NCI-H2196 treated with DMSO at 0.1 percent for 48 hours (cell line): ENCODE data around the gene SERPINA1.

Experiments
- DNase-seq: peaks from one replicate; lab custom pipeline; 2025; ENCODE audit not compliant: unreplicated experiment; lab: John Stamatoyannopoulos, UW

SERPINA1 gene

GRCh38 chr14:94398182-94398479, 9.7 kb upstream of the SERPINA1 start:
- DNase-seq, result no peak

GRCh38 chr14:94397289-94398181, 9.1 kb upstream of the SERPINA1 start:
- DNase-seq, result no peak

DNA sequence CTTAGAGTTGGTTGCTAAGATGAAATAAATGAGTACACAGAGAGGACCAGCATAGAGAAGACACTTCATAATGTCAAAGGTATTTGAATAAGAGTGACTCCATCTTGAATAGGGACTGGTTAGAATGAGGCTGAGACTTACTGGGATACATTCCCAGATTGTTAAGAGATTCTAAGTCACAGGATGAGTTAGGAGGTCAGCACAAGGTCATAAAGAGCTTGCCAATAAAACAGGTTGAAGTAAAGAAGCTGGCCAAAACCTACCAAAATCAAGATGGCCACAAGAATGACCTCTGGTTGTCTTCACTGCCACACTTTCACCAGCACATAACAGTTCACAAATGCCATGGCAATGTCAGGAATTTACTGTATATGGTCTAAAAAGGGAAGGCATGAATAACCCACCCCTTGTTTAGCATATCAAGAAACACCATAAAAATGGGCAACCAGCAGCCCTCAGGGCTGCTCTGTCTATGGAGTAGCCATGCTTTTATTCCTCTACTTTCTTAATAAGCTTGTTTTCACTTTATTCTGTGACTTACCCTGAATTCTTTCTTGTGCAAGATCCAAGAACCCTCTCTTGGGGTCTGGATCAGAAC, 8.3 kb upstream of the SERPINA1 start:
- no peak for DNase-seq

DNA sequence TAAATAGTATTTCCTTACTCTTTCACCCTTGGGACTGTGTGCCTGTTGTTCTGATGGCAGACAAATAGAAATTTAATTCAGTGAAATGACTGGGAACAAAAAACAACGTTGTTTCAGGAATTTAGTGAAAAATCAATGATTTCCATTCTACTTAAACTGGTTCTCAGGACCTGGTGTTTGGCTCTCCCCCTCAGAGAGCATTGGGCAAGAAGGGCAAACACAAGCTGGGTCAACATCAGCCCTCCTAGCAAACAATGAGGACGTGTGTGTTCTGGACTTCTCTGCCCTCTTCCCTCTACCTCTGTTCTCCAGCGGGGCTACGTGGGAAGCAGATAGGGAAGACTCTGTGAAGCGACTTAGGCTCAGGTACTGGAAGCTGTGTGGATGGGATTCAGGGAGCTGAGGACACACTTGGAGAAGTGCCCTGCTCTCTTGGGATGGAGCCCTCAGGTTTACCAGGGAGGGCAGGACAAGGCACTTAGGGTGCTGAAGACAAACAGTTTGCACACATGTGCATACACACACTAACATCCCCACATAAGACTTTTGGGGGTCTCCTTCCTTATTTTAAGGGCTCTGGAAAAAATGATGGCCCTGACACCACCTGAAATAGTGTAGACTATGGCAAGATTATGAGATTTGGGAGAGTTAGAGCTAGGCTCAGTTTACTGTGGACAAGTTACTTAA, 7.6 kb upstream of the SERPINA1 start:
- no peak for DNase-seq

GRCh38 chr14:94395282-94395887, 7.0 kb upstream of the SERPINA1 start:
- no peak for DNase-seq

GRCh38 chr14:94394581-94395207, 6.3 kb upstream of the SERPINA1 start:
- DNase-seq, result no peak

DNA sequence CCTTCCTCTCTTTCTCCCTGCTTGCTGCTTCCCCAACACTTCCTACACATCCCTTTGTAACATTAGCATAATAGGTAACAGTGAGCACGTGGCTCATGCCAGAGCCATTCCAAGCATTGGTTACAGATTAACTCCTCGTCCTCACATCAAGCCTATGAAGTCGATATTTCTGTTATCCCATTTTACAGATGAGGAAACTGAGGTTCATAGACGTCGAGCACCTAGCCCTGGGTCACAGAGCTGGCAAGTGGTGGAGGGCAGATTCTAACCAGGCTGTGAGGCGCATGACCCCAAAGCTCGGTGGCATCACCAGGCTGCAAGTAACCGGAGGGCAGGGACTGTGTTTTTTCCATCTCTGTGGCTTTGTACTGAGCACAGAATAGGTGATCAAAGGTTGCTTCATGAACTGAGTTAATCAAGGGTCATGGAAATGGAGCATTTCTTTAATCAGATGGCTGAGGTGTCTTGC, 5.7 kb upstream of the SERPINA1 start:
- DNase-seq, result no peak

GRCh38 chr14:94393474-94393873, 5.1 kb upstream of the SERPINA1 start:
- no peak for DNase-seq

- DNase-seq, result no peak
These were observed 4.1 kb upstream of the SERPINA1 start for GRCh38 chr14:94392510-94392935.

- DNase-seq, result no peak
These were observed 3.0 kb upstream of the SERPINA1 start for GRCh38 chr14:94391281-94391975.

DNA sequence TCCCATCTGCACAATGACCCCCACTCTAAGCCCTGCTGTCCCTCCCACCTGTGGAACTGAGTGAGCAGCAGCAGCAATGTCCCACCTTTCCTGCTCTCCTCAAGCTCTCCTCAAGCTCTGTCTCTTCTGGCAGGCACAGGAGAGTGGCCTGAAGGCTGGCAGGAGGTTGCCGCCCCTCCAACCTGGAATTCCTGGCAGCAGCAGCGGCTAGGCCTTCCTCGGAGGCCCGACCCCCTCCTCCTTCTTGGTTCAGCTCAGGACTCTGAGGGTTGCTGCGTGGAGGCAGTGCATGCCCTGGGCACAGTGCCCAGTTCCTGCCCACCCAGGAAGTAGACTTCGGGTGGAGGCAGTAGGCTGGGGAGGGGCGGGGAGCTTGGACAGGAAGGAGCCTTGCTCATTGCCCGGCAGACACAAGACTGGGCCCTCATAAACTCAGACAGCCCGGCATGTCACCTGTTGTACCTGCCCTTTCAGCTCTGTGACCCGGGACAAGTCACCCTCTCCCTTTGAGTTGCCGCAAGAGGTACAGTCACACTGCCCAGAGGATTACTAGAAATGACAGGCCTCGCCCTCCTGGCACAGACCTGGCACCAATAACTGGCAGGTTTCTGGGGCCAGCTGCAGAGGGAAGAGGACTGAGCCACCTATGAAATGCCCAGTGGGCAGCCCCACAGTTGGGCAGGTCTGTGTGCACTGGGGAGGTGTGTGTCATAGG, 2.1 kb upstream of the SERPINA1 start:
- no peak for DNase-seq

DNA sequence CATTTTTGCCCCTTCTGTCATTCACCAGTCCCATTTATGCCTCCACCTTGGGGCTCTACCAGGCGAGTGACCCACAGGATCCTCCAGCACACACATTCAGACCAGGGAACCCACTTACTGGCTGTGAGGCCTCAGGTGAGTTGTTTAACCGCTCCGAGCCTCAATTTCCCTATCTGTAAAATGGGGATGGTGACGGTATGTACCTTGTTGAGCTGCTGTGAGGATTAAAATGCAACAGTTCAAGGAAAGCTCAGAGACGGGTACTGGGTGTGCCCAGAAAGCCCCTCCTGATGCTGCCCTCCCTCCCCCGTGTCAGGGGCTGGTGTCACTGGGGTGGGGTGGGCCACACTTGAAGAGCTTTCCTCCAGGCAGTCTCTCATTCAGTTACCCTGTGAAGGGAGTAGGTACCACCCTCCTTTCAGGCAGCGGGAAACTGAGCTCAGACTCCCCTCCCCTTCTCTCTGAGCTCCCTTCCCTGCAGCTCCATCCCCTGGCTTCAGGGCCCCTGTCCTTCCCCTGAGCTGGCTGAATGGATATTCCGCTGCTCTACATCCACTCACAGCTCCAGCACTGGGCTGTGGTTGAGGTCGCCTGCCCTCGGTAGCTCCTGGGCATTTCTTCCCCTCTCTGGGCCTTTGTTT, 1.4 kb upstream of the SERPINA1 start:
- no peak for DNase-seq

DNA sequence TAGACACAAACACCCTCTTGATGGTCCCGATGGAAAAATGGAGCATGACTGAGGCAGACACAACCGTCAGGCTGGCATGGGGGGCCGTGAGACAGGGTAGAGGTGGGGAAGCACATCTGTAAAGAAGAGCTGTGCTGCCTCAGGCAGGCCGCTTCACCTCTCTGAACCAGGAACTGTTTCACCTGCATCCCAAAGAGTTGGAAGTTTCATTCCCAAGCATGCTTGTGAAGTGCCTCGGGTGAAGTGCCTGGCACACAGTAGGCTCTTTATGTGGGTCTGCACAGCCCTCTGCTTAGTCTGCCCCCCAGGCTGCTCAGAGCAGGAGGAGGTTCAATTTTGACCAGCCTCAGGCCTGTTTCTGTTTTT, 685 bp upstream of the SERPINA1 start:
- DNase-seq, result no peak

DNA sequence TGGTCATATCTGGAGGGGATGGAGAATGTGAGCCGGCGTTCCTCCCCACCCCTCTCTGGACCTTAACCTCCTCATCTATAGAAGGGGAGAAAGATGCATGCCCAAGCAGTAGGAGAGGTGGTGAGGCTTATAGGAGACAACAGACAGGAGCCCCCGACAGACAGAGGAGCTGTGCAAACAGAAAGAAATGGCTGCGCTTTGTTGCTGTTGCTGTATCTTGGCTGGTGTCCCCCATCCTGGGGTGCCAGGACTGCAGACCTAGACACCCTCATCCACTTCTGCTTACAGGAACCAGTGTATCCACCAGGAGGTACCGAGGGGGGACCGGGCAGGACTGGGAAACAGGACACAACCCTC, 397 bp downstream of the SERPINA1 start:
- no peak for DNase-seq

DNA sequence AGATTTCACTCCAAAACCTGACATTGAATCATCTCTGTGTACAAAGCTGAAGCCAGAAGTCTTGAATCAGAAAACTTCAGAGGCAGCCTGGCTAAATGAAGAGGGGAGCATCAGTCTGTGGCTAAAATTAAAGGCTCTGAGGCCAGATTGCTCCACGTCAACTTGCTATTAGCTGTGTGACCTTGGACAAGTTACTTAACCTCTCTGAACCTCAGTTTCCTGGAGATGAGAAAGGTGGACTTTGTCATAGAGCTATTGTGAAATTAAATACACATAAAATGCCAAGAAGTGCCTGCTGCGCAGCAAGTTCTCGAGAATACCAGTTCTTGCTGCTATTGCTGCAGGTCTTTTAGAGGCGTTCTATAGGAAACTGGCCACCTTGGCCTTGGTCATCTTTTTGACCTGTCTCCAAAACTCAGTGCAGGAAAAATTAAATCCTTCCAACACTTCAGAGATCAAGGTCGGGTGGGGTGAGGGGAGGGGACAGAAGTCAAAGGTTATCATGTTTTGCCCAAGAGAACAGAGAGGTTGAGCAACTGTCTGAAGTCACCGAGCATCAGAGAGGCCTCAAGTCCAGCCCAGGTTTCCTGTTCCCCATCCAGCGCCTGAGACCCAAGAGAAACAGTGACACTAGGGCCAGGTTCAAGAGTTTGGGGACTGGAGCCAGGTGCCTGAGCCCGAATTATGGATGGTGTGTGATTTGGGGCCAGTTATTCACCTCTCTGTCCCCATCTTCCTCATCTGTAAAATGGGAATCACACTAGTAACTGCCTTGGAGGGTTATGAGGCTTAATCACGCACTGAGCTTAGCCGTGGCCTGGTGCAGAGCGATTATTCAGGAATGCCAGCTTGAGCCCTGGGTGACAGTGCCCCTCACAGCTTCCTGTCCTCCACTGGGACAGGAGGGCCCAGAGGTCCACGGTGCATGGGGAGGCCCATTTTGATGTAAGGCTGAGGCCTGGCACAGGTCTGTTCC, 1.1 kb downstream of the SERPINA1 start:
- DNase-seq, result no peak

DNA sequence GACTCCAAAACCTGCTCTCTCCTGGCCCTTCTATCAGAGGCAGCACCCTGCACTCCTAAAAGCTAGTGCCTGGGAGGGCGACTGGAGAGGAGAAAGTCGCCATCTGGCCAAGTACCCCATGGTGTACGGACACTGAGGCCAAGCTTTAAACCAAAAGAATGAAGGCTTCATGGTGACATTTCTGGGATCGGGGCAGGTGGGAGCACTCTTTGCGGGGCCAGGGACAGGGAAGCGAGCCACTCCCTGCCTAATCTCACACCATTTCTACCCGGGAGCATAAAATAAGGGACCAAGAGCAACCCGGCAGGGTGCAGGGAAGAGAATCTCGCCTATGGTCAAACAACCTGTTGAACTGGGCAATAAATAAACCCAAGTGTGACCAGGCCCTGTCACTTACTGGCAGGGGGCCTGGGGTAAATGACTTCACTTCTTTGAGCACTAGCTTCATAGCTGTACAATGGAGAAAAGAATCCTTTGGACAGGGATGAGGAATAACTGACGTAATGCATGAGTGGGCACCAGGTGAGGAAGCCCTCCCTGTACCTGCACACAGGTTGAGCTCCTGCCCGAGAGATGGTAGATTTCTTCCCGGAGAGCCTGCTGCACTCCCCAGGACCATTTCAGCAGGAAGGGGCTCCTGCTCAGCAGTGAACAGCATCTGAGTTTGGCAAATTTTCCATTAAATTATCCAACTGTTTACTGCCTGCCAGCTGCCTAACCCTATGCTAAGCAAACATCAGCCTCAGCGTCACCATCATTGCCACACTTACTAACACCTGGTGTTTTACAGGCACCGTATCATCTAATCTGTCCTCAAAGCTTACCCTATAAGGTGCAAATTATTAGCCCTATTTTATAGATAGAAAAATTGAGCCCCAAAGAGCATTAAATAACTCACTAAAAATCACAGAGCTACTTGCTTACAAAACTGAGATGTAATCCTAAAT, 2.0 kb downstream of the SERPINA1 start:
- no peak for DNase-seq

GRCh38 chr14:94385553-94386057, 2.8 kb downstream of the SERPINA1 start:
- DNase-seq, result no peak
